Prostate gland (tissue), 2 donors: Measurements from ENCODE around the gene MAGI2. TPM values are rescaled to one million over a fixed set of nuclear protein-coding genes. Genes with fewer than 3 reads are reported as not detected.

Source experiments
- DNase-seq: peaks from one replicate; pipeline ENCODE4 v3.0.0-alpha.2; 2019; ENCODE audit warnings: low spot score
- H3K27ac ChIP-seq, 2 donors: fragments of 200-600 bp; sonication (generic); 2 replicates each; pipeline ENCODE4 v1.5.1; 2017 to 2019
- H3K27me3 ChIP-seq: fragments of 200-600 bp; sonication (generic); replicated peaks from 2 replicates; pipeline ENCODE4 v1.5.1; 2019; ENCODE audit not compliant: insufficient read depth
- H3K36me3 ChIP-seq, 2 donors: fragments of 200-600 bp; sonication (generic); 1 replicate in 1 of 2; 2 replicates in 1 of 2; pipeline versions ENCODE4 v1.5.1 to v1.8.1; 2017 to 2019
- H3K4me1 ChIP-seq: fragments of 200-600 bp; sonication (generic); replicated peaks from 2 replicates; pipeline ENCODE4 v1.5.1; 2019
- H3K4me3 ChIP-seq, 2 donors: fragments of 200-600 bp; sonication (generic); 2 replicates each; pipeline ENCODE4 v1.5.1; 2017 to 2019
- H3K9me3 ChIP-seq: fragments of 200-600 bp; sonication (generic); 2 replicates; pipeline ENCODE4 v1.5.1; 2017
- CTCF ChIP-seq, 4 experiments: fragments of 200-600 bp in 2 of 4; fragments of 450-650 bp in 2 of 4; sonication (generic) in 2 of 4; IDR thresholded peaks; 1 replicate in 3 of 4; 2 replicates in 1 of 4; pipeline ENCODE4 v1.5.1; 2016 to 2019; ENCODE audit warnings: antibody characterized with exemption in 4 of 4, mild to moderate bottlenecking in 2 of 4, moderate library complexity in 2 of 4
- POLR2A ChIP-seq: fragments of 450-650 bp; IDR thresholded peaks from one replicate; pipeline ENCODE4 v1.6.1; 2016; ENCODE audit warnings: antibody characterized with exemption, mild to moderate bottlenecking
- POLR2AphosphoS5 ChIP-seq: sonication (generic); formaldehyde crosslinking; IDR thresholded peaks from one replicate; pipeline ENCODE4 v1.6.1; 2017; ENCODE audit warnings: antibody characterized with exemption
- WGBS: methylation state at CpG from one replicate; pipeline ENCODE4 v1.1.5; 2018; 5-methylcytosine and 5-hydroxymethylcytosine counted together
- intact Hi-C: fragments of 100-400 bp; cut with DNase I; formaldehyde crosslinking; loops from one replicate; pipeline ENCODE4 v1.14.2; 2022
- total RNA-seq, 2 donors: library from RNA; depleted of rRNA; stranded (reverse); fragments of >200 nt; gene quantifications; one replicate each; pipeline ENCODE4 v1.1.0, GENCODE V29; 2016

The MAGI2 gene
- total RNA-seq, 2 donors from 2014 or later, result 27.1 to 31.3 TPM

- Histone ChIP-seq H3K27ac (no peak overlapping the region), H3K4me3 (no peak overlapping the region), H3K9me3 (no peaks in the 10 kb centered on the region), H3K4me1 (no peaks in the 10 kb centered on the region), H3K27me3 (no peaks in the 10 kb centered on the region), H3K36me3 (no peaks in the 10 kb centered on the region)
- 90% methylated on average over 4 of the region's 4 CpGs for WGBS
- no peak for TF ChIP-seq POLR2A
- no peak for DNase-seq
- intact Hi-C loops, result loop anchor here (10.0 kb wide), 2 partner anchors 105 to 1045 kb away; no protein-coding TSS in a partner anchor
These were observed 1323.6 kb downstream of the MAGI2 start for GRCh38 chr7:78129865-78130264.

GRCh38 chr7:78127009-78127408, 1326.5 kb downstream of the MAGI2 start:
- H3K27ac ChIP-seq, result no peak overlapping the region
- H3K4me1 ChIP-seq, result no peaks in the 10 kb centered on the region
- H3K4me3 ChIP-seq, result no peak overlapping the region
- H3K27me3 ChIP-seq, result no peaks in the 10 kb centered on the region
- TF ChIP-seq POLR2A (no peak), CTCF (IDR thresholded peaks at IDR 0.05) (no peak), POLR2AphosphoS5 (no peak)
- 75% methylated on average over 7 of the region's 7 CpGs for WGBS
- H3K36me3 ChIP-seq, result no peaks in the 10 kb centered on the region
- no peak for DNase-seq
- H3K9me3 ChIP-seq, result no peaks in the 10 kb centered on the region
- intact Hi-C loops, result no loop called here

GRCh38 chr7:78125884-78126283, 1327.6 kb downstream of the MAGI2 start:
- intact Hi-C loops, result no loop called here
- Histone ChIP-seq H3K9me3 (no peaks in the 10 kb centered on the region), H3K36me3 (no peaks in the 10 kb centered on the region), H3K27ac (no peak overlapping the region), H3K4me3 (no peak overlapping the region), H3K27me3 (no peaks in the 10 kb centered on the region), H3K4me1 (no peaks in the 10 kb centered on the region)
- TF ChIP-seq POLR2AphosphoS5 (no peak), POLR2A (no peak), CTCF (IDR thresholded peaks at IDR 0.05) (no peak)
- DNase-seq, result no peak
- WGBS, result 45% methylated on average over 2 of the region's 2 CpGs

- WGBS, result 81% methylated on average over 4 of the region's 4 CpGs
- intact Hi-C loops, result no loop called here
- DNase-seq, result no peak
These were observed 1329.3 kb downstream of the MAGI2 start for GRCh38 chr7:78124216-78124615.

GRCh38 chr7:78121888-78122287, 1331.6 kb downstream of the MAGI2 start:
- no peak for TF ChIP-seq CTCF (IDR thresholded peaks at IDR 0.05)
- TF ChIP-seq POLR2A, result no peak
- no peak for TF ChIP-seq POLR2AphosphoS5
- no peak for DNase-seq
- 74% methylated on average over 1 of the region's 1 CpG for WGBS
- Histone ChIP-seq H3K27me3 (no peaks in the 10 kb centered on the region), H3K4me3 (no peak overlapping the region), H3K27ac (no peak overlapping the region), H3K9me3 (no peaks in the 10 kb centered on the region), H3K4me1 (no peaks in the 10 kb centered on the region), H3K36me3 (no peaks in the 10 kb centered on the region)
- intact Hi-C loops, result no loop called here

More at GRCh38 chr7:78124216-78124615, 1329.3 kb downstream of the MAGI2 start:
- TF ChIP-seq POLR2A (no peak), POLR2AphosphoS5 (no peak), CTCF (IDR thresholded peaks at IDR 0.05) (no peak)
- Histone ChIP-seq H3K27ac (no peak overlapping the region), H3K36me3 (no peaks in the 10 kb centered on the region), H3K4me3 (no peak overlapping the region), H3K27me3 (no peaks in the 10 kb centered on the region), H3K4me1 (no peaks in the 10 kb centered on the region), H3K9me3 (no peaks in the 10 kb centered on the region)
